Upper lobe of left lung (tissue), 4 donors: ENCODE measurements around the gene BIRC6.

ENCODE experiments used
- CTCF ChIP-seq, 6 experiments: fragments of 450-650 bp in 4 of 6; fragments of 200-600 bp in 2 of 6; sonication (generic) in 2 of 6; IDR thresholded peaks; one replicate each; pipeline ENCODE4 v1.5.1; 2016 to 2019; ENCODE audit warnings: antibody characterized with exemption in 6 of 6
- POLR2AphosphoS5 ChIP-seq, 2 donors: sonication (generic); formaldehyde crosslinking; IDR thresholded peaks; one replicate each; pipeline ENCODE4 v1.5.1; 2017; ENCODE audit warnings: antibody characterized with exemption in 2 of 2

DNA sequence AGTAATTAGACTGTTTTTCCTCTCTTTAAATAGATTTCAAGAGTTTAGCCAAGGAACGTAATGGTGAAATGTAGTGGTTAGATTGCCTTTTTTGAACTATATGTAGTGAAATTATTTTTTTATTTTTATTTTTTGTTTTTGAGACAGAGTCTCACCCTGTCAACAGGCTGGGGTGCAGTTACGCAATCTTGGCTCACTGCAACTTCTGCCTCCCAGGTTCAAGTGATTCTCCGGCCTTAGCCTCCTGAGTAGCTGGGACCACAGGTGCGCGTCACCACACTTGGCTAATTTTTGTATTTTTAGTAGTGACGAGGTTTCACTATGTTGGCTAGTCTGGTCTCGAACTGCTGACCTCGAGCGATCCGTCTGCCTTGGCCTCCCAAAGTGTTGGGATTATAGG is 60.8 kb downstream of the BIRC6 start:
- TF ChIP-seq CTCF (IDR thresholded peaks at IDR 0.05) (no peak), POLR2AphosphoS5 (IDR thresholded peaks at IDR 0.05) (no peak)
